Glomerular visceral epithelial cell (primary cell): ENCODE results near the gene SLC38A11.
A peak's percentile ranks its signal among the peaks of the same experiment; 100 is the strongest.
"Not testable (repeated sequence)": the region's sequence is repeated elsewhere in the genome, so short reads cannot be mapped to it uniquely, and the experiment has no call there.

Experiments used
- DNase-seq: peaks from one replicate; pipeline ENCODE4 v3.0.0-alpha.2; 2016; ENCODE audit errors: extremely low spot score

Gene SLC38A11

DNA sequence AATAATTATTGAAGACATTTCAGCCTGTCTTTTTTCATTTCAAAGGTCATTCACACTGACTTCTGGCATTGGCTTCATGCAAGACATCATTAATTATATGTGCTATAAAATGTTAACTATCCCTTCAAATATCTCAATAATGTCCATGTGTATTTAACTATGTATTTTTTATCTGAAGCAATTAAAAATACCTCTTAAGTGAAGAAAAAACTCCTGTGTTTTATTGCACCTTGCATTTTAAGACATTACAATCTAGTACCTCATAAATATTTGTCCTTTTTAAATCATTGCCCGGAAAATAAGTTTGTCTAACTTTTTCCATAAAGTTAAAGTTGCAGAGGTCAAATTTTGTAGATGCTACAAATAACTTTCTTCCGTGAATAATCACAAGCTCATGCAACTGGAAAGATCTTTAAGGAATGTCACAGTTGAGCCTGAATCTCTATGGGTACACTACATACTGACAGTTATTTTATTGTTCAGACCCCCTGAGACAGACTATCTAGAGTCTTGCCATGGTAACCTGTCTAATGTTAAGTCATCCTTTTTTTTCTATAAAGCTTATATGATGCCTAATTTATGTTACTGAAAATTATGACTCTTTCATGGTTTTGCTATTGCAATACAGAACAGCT is 75.3 kb downstream of the SLC38A11 start:
- DNase-seq, result no peak

DNA sequence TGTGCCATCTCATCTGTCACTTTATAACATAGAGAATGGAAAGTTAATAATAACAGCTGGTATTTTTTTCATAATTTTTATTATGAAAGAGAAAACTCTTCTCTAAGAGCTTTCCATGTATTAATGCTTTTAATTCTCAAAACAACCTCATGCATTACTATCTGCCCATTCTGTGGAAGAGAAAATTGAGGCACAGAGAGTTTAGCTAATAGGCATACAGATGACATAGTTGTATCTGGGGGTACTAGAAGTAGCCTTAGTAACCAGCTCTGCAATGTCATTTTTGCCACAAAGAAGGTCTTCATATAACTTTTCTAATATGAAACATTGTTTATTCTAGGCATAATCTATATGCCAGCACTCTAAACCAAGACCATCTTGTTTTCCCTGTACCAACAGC is 77.4 kb downstream of the SLC38A11 start:
- DNase-seq, result no peak

DNA sequence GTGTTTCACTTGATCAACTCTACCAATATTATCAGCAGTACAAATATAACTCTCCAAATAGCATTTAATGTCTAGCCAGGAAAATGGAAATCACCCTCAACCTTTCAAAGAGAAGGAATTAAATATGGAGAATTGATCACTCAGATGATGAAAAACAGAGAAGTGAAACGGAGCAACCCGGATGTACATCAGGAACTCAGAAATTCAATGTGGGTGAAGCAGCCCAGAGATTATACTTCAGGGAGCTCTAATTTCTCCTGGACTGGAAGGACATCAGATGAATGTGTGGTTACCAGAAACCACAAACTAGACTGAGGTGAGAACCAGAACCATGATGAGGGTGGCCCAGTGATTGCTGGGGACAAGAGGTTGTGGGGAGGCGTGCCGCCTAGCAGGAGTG is 78.2 kb downstream of the SLC38A11 start:
- no peak for DNase-seq

DNA sequence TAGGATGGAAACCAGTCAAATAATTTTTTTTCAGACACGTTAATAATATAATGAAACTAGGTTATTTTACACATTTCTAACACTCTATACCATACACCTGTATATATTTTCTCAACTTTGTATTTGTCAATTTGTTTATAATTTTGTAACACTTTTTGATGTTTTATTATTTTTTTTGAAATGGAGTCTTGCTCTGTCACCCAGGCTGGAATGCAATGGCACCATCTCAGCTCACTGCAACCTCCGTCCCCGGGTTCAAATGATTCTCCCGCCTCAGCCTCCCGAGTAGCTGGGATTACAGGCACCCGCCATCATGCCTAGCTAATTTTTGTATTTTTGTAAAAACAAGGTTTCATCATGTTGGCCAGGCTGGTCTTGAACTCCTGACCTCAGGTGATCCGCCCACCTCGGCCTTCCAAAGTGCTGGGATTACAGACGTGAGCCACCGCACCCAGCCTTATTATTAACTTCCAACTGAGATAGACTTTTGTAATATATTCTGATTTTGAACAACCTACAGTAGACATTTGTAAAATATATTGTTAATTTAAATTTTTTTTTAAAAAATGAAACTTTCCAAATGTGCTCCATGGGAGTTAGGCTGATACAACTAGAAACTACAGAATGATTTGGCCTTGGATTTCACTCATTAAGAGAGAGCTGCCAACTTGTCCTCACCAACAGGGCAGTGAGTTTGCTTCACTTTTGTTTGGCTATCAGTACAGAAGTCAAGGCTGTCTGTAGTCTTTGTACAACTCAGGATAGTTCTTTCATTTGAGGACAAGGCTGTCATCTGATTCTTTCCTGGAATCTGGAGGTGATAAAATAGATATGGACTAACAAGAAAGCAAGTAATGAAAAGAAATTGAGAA is 79.8 kb downstream of the SLC38A11 start:
- no peak for DNase-seq

DNA sequence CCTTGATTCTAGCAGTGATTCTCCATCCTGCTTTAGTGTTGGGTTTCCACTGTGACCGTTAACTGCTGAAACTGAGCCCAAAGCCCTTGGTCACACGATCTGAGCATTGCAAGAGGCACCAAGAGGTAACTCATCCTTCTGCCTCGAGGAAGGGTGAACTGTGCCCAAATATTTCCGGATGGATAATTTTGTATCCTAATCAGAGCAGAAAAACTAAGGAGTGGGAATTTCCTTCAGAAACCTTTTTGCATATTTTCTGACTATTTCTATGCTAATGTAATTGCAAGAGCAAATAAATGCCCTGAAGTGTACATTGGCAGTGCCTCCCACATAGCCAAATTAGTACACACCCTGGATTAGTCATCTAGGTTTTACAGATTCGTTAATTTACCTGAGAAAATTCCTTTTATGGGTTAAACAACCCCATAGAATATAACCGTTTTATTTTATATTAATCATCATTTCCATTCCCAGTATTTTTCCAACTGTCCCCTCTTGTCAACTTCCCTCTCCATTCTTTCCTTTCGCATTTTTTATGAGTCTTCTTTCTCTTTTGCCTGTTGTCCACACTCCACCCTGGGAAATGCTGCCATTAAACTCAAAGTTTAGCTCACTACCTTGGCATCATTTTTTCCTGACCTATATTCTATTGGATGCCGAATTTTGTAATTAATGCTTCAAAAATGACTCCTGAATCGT is 82.0 kb downstream of the SLC38A11 start:
- no peak for DNase-seq

DNA sequence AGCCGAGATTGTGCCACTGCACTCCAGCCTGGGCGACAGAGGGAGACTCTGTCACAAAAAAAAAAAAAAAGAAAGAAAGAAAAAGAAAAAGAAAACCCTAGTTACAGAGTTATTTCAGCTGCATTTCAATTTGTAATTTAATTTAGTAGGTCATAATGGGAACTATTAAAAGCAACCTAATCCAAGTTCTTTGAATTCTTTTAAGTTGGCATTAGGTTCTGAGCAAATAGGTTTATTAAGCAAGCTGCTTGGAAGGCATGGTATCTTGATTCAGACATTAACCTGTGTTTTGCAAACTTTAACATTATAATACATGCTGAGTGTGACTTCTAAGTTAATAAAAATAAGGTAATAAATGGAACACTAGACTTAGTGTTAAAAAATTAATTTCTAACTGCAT is 83.9 kb downstream of the SLC38A11 start:
- DNase-seq, result no peak

DNA sequence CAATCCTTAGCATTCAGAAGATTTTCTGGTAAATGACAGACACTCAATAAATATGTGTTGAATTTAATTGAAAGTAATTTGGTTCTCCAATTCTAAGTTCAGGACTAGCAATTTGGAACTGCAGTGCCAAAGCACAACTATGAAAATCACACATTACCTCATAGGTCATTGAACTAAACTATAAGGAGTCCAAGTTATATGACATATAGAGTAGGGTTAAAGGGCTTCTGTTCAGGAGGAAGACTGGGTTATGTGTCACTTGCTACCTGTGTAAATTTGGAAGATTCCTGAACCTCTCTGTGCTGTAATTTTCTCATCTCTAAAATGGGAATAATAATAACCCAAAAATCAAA is 85.9 kb downstream of the SLC38A11 start:
- DNase-seq, result no peak

DNA sequence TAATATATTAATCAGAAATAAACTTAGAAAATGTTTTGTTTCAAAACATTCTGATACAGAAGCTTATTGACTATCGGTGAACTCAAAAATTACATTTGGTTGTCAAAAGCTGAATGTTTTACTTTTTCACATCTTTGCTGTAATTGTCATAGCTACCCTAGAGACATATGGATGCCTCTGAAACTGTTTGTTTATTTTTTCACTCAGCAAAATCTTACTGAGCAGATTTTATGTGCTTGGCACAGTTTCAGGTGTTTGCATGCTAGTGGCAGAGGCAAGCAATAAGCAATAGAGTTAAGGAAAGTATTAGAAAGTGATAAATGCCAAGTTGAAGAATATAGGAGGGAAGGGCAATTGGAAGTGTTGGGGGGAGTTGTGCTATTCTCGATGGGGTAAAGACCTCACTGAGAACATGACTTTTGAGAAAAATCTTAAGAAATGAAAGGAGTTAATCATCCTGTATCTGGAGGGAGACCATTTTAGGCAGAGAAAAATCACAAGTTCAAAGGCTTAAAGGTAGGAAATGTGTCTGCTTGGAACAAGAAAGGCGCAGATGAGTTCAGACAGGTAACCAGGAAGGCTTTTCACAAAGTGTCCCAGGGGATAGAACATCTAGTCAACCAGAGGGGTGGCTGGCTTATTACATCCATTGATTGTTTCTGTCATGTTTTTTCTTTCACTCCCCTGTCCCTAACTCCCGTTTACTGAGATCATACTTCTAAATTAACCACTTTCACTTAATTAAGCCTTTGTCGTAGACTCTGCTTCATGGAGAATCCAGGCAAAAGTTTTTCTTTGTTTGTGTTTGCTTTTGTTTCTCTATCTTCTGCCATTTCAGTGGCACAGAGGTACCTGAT is 86.5 kb downstream of the SLC38A11 start:
- DNase-seq, result no peak

DNA sequence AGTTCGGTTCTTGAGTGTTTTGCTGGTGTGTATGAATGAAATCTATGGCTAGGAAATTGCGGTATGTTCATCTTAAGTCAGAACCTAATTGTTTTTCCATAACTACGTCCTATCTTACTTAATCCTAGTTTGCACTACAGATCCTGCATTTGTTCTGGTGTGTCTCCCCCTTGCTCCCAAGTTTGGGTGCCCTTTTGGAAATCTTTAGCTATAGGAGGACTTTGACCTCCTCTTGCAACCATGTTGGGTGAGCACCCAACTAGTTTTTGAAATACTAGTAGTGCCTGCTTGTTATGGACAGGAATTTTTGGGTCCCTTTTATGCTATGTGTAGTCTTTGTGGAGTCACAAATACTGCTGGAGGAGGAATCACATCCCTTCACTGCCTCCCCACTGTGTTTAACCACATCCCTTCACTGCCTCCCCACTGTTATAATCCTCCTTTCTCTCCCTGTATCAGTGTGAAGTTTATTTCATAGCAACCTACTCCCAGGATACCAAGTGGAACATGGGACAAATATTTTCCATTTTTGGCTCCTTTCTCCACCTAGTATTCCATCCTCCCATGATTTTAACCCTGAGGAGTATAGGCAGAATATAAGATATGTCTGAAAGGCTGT is 87.4 kb downstream of the SLC38A11 start:
- DNase-seq, result no peak

DNA sequence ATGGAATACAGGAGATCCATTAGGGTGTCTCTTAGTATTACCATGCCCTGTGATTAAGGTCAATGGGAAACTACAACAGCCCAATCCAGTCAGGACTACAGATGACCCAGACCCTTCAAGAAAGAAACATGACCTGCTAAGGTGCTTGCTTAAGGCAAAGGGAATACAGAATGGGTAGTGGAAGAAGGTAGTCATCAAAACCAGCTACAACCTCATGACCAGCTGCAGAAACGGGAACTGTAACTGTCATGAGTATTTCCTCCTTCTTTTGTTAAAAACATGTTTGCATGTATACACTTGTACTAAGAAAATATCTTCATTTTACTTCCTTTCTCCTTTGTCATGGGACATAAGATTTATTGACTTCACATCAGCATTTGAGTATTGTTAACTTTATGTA is 88.9 kb downstream of the SLC38A11 start:
- DNase-seq, result not testable (repeated sequence)

DNA sequence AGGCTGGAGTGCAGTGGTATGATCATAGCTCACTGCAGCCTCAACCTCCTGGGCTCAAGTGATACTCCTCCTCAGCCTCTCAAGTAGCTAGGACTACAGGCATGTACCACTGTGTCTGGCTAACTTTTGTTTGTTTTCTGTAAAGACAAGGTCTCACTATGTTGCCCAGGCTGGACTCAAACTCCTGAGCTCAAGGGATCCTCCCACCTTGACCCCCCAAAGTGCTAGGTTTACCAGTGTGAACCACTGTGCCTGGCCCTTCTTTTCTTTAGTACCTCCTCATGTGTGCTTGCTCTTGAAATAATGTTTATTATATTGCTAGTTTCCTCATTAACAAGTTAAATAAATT is 94.7 kb downstream of the SLC38A11 start:
- no peak for DNase-seq

DNA sequence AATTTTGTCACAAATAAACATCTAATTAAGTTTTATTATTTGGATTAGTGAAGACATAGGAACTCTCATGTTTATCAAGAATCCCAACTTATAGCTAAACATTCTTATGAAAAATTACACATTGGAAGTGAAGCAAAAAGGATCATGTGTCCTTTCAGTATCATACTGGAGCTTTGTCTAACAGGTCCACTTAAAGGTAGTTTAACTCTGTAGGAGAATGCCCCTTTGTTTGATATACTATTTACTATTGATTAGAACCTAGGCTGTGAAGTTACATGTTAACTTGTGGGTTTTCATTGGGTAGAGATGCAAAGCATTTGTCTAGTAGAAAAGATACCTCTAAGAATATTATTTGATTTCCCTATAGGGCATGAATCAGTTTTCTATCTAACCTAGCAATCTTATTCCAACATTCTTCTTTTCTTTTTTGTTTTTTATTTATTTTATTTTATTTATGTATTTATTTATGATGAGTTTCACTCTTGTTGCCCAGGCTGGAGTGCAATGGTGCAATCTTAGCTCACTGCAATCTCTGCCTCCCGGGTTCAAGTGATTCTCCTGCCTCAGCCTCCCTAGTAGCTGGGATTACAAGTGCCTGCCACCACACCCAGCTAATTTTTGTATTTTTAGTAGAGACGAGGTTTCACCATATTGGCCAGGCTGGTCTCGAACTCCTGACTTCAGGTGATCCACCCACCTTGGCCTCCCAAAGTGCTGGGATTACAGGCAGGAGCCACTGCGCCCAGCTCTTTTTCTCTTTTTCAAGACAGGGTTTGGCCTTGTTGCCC is 95.2 kb downstream of the SLC38A11 start:
- not testable (repeated sequence) for DNase-seq

DNA sequence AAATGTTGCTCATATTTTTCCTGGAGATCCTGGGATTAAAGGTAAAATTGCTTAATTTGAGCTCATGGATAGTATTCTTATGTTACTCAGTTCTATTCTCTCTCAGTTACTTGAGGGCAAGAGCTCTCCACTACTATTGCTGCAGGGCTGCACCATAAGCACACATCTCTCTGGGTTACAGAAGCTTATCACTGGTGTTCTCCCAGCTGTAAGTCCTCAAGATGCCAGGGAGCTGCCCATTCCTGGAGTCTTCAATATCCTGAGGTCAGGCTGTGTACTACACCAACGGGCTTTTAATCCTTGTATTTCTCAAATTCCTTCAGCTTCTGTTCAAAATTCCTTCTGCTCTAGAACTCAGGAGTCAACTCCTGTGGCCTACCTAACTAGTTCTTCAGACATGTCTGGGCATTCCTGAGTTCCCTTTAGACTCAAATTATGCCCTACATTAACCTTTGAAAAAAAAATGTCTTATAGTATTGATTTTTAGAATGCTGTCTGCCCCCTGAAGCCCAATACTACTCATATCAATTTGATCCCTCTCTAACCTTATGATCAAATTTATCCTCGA is 96.0 kb downstream of the SLC38A11 start:
- DNase-seq, result no peak

DNA sequence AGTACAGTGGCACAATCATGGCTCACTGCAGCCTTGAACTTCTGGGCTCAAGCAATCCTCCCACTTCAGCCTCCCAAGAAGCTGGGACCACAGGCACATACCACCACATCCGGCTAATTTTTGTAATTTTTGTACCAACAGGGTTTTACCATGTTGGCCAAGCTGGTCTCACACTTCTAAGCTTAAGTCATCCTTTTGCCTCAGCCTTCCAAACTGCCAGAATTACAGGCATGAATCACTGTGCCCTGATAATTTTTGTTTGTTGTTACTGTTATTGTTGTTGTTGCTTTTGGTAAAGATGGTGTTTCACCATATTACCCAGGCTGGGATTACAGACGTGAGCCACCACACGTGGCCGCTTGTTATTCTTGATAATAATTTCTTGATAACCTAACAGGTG is 103.2 kb downstream of the SLC38A11 start:
- no peak for DNase-seq

DNA sequence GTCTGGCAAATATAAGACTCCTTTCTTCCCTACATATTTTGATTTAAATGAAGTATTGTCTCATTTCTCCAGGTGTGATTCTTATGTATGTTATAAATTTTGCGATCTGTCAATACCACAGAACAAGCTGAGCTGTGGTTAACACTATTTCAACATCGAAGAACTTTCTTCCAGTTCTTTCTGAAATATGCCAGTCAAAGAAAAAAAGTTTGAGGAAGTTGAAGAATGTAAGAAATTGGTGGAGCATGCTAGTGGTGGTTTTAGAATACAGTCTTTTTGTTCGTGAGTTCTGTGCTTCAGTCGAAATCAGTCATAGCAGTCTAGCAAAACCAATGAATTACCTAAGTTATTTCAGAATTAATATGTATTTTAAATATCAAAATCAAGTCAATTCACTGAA is 105.1 kb downstream of the SLC38A11 start:
- peak; percentile 17 for DNase-seq

DNA sequence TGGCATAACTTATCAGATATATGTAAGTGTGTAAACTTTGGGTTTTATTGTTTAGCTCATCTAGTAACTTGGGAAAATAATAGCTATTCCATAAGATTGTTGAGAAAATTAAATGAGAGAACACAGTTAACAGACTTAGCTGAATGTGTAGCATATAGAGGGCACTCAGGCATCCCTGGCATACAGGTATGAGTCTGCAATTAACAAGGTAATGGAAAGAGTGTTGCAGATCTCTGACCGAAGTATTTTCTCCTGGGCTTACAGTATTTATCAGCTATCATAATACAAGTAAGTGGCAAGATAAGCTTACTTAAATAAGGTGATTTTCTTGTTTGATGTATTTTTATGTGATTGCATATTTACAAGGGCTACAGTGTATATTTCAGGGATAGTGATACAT is 105.8 kb downstream of the SLC38A11 start:
- no peak for DNase-seq

DNA sequence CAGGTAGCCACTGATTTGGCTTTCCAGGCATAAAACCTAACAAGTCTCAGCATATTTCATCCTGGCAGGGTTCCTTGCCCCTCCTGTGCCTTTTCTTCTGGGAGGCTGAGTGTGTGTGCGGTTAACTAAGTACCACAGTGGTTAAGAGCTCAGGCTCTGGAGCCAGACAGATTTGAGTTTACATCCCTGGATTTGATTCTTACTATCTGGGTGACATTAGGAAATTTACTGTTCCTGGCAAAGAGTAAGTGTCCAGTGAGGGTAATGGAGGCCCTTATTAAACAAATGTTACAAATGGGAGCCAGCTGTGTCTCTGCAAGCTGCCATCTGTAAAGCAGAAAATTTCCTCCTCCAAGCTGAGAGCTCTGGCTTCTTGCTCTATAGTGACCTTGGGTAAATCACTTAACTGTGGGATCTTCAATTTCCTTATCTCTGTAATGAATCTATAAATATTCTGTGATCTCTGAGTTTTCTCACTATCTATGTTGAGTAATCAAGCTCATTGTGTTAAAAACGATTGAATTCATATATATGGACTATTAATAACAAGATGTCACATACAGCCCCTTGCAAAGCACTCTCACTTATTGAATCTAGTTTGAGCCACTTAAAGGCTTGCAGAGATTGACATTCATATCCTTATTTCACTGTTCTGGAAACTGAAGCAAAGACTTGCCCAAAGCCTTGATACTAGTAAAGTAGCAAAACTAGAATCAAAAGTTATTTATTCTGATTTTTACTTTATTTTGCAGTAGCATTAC is 107.2 kb downstream of the SLC38A11 start:
- DNase-seq, result no peak

DNA sequence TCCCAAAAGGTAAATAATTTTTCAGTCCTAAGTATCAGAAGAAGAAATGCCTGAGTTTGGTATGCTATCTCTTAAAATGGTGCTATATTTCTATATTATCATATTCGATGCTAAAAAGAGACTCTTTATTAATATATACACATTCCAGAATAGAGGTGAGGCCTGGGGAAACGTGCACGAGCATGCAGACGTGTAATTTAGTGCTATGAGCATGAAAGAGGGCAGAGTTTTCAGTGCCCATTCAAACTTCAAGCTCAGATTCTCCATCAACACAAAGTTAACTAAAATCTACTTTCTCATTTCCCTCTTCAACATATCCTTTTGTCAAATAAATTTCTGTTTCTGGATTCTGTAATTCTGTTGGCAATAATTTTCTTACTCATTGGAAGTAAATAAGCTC is 108.0 kb downstream of the SLC38A11 start:
- DNase-seq, result no peak

DNA sequence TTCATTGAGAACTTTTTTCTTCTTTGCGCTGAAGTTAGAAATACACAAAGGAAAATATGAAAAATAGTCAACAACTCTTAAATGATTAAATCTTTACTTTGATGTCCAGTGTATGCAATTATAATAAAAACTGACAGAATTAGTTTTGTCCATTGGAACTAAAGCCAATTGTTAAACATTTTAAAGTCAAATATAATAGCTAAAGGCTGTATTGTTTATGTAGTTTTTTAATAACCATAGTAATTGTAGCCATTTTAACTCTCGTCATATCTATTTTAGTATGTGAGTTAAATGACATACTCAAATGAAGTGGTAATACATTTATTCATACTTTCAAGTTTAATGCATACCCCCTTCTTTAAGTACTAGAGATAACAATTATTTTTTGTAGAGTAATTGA is 109.0 kb downstream of the SLC38A11 start:
- no peak for DNase-seq
